Ishikawa (cell line): Measurements from ENCODE around the gene ITGA5.

Experiments used
- CEBPB ChIP-seq: IDR thresholded peaks from 2 replicates; pipeline ENCODE4 v1.6.1; 2012
- CREB1 ChIP-seq: IDR thresholded peaks from 2 replicates; pipeline ENCODE4 v1.6.1; 2012; ENCODE audit warnings: low read depth
- EGR1 ChIP-seq: IDR thresholded peaks from 2 replicates; pipeline ENCODE4 v1.6.1; 2012
- EP300 ChIP-seq: IDR thresholded peaks from 2 replicates; pipeline ENCODE4 v1.6.1; 2012; ENCODE audit warnings: borderline replicate concordance
- FOXM1 ChIP-seq: IDR thresholded peaks from 2 replicates; pipeline ENCODE4 v1.6.1; 2012; ENCODE audit warnings: low read depth, borderline replicate concordance
- RAD21 ChIP-seq: IDR thresholded peaks from 2 replicates; pipeline ENCODE4 v1.6.1; 2012; ENCODE audit warnings: low read depth
- TAF1 ChIP-seq: IDR thresholded peaks from 2 replicates; pipeline ENCODE4 v1.6.1; 2012; ENCODE audit warnings: low read depth, mild to moderate bottlenecking
- TEAD4 ChIP-seq: IDR thresholded peaks from 2 replicates; pipeline ENCODE4 v1.6.1; 2012
- YY1 ChIP-seq: IDR thresholded peaks from 2 replicates; pipeline ENCODE4 v1.6.1; 2012; ENCODE audit warnings: low read depth
- ZBTB7A ChIP-seq: IDR thresholded peaks from 2 replicates; pipeline ENCODE4 v1.6.1; 2012; ENCODE audit warnings: low read depth
- TF ChIP-seq, protein P1 (sequence below): IDR thresholded peaks from 2 replicates; pipeline ENCODE4 v1.6.1; 2012; ENCODE audit warnings: low read depth, mild to moderate bottlenecking
- TF ChIP-seq, protein P2 (sequence below): IDR thresholded peaks from 2 replicates; pipeline ENCODE4 v1.6.1; 2012
- TF ChIP-seq, protein P3 (sequence below): IDR thresholded peaks from 2 replicates; pipeline ENCODE4 v1.6.1; 2012

DNA sequence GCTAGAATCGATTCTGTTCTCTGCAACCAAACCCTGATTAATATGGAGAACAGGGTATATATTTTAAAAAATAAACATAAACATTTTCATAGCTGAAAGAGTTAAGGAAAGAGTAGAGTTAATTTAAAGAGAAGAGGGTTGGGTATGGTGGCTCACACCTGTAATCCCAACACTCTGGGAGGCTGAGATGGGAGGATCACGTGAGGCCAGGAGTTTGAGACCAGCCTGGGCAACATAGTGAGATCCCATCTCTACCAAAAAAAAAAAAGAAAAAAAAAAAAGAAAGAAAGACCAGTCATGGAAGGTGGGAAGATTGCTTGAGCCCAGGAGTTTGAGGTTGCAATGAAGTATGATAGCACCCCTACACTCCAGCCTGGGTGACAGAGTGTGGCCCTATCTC, 28.9 kb upstream of the ITGA5 start:
- TF ChIP-seq, protein P1, sequence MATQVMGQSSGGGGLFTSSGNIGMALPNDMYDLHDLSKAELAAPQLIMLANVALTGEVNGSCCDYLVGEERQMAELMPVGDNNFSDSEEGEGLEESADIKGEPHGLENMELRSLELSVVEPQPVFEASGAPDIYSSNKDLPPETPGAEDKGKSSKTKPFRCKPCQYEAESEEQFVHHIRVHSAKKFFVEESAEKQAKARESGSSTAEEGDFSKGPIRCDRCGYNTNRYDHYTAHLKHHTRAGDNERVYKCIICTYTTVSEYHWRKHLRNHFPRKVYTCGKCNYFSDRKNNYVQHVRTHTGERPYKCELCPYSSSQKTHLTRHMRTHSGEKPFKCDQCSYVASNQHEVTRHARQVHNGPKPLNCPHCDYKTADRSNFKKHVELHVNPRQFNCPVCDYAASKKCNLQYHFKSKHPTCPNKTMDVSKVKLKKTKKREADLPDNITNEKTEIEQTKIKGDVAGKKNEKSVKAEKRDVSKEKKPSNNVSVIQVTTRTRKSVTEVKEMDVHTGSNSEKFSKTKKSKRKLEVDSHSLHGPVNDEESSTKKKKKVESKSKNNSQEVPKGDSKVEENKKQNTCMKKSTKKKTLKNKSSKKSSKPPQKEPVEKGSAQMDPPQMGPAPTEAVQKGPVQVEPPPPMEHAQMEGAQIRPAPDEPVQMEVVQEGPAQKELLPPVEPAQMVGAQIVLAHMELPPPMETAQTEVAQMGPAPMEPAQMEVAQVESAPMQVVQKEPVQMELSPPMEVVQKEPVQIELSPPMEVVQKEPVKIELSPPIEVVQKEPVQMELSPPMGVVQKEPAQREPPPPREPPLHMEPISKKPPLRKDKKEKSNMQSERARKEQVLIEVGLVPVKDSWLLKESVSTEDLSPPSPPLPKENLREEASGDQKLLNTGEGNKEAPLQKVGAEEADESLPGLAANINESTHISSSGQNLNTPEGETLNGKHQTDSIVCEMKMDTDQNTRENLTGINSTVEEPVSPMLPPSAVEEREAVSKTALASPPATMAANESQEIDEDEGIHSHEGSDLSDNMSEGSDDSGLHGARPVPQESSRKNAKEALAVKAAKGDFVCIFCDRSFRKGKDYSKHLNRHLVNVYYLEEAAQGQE = no peak
- no peak for TF ChIP-seq TEAD4
- TF ChIP-seq ZBTB7A = no peak
- TF ChIP-seq, protein P2, sequence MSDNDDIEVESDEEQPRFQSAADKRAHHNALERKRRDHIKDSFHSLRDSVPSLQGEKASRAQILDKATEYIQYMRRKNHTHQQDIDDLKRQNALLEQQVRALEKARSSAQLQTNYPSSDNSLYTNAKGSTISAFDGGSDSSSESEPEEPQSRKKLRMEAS = no peak
- no peak for TF ChIP-seq EP300
- no peak for TF ChIP-seq CEBPB
- no peak for TF ChIP-seq FOXM1
- TF ChIP-seq RAD21 = no peak
- no peak for TF ChIP-seq TAF1
- TF ChIP-seq YY1 = no peak
- TF ChIP-seq CREB1 = no peak
- TF ChIP-seq, protein P3, sequence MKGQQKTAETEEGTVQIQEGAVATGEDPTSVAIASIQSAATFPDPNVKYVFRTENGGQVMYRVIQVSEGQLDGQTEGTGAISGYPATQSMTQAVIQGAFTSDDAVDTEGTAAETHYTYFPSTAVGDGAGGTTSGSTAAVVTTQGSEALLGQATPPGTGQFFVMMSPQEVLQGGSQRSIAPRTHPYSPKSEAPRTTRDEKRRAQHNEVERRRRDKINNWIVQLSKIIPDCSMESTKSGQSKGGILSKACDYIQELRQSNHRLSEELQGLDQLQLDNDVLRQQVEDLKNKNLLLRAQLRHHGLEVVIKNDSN = no peak
- TF ChIP-seq EGR1 = no peak
